Liver (tissue), 9 donors: ENCODE measurements around the gene CACNA1C. TPM values are rescaled to one million over a fixed set of nuclear protein-coding genes. Genes with fewer than 3 reads are reported as not detected.
A peak's percentile ranks its signal among the peaks of the same experiment; 100 is the strongest.

Source experiments
- DNase-seq: peaks from one replicate; pipeline ENCODE4 v3.0.0-alpha.2; 2017; ENCODE audit warnings: low spot score
- H3K27ac ChIP-seq, 2 donors: one replicate each; pipeline ENCODE4 v1.7.0; 2013; ENCODE audit warnings: inconsistent platforms in 2 of 2, low read length in 2 of 2, control low read depth in 1 of 2, low read depth in 1 of 2, mild to moderate bottlenecking in 1 of 2
- H3K27me3 ChIP-seq, 4 donors: one replicate each; pipeline versions ENCODE4 v1.6.1 to v1.7.0; 2013; ENCODE audit warnings: low read length in 3 of 4, inconsistent platforms in 1 of 4, mild to moderate bottlenecking in 1 of 4, moderate library complexity in 1 of 4; ENCODE audit not compliant: control insufficient read depth in 4 of 4, insufficient read depth in 4 of 4
- H3K36me3 ChIP-seq, 4 donors: one replicate each; pipeline versions ENCODE4 v1.6.1 to v1.7.0; 2013; ENCODE audit warnings: low read length in 3 of 4, mild to moderate bottlenecking in 3 of 4, low read depth in 1 of 4, moderate library complexity in 1 of 4; ENCODE audit not compliant: control insufficient read depth in 4 of 4, insufficient read depth in 3 of 4
- H3K4me1 ChIP-seq, 4 donors: one replicate each; pipeline versions ENCODE4 v1.6.1 to v1.7.0; 2013; ENCODE audit warnings: low read length in 3 of 4, mild to moderate bottlenecking in 3 of 4, moderate library complexity in 1 of 4; ENCODE audit not compliant: control insufficient read depth in 4 of 4, insufficient read depth in 4 of 4
- H3K4me3 ChIP-seq, 3 donors: one replicate each; pipeline versions ENCODE4 v1.6.1 to v1.7.0; 2013; ENCODE audit warnings: low read length in 3 of 3, control low read depth in 1 of 3, low read depth in 1 of 3, mild to moderate bottlenecking in 1 of 3
- H3K9ac ChIP-seq, 2 donors: one replicate each; pipeline ENCODE4 v1.7.0; 2013; ENCODE audit warnings: low read length in 2 of 2, mild to moderate bottlenecking in 2 of 2, moderate library complexity in 2 of 2, control low read depth in 1 of 2, low read depth in 1 of 2
- H3K9me3 ChIP-seq, 4 donors: one replicate each; pipeline versions ENCODE4 v1.6.1 to v1.7.0; 2013; ENCODE audit warnings: low read length in 3 of 4; ENCODE audit not compliant: control insufficient read depth in 4 of 4
- CTCF ChIP-seq: fragments of 150-350 bp; IDR thresholded peaks from 2 replicates; pipeline ENCODE4 v1.5.1; 2017; ENCODE audit warnings: improper control_type of control experiment, low read depth, low read length; ENCODE audit not compliant: missing input control
- EGR1 ChIP-seq, 2 donors: IDR thresholded peaks; 2 replicates each; pipeline ENCODE4 v1.6.1; 2016 to 2018; ENCODE audit warnings: antibody characterized with exemption in 2 of 2, low read depth in 2 of 2
- FOXA1 ChIP-seq: IDR thresholded peaks from 2 replicates; pipeline ENCODE4 v1.6.1; 2016; ENCODE audit warnings: antibody characterized with exemption
- FOXA2 ChIP-seq: IDR thresholded peaks from 2 replicates; pipeline ENCODE4 v1.6.1; 2016; ENCODE audit warnings: antibody characterized with exemption
- HNF4A ChIP-seq, 2 donors: conservative IDR thresholded peaks; 2 replicates each; pipeline ENCODE4 v1.6.1; 2016; ENCODE audit warnings: antibody characterized with exemption in 2 of 2, mild to moderate bottlenecking in 2 of 2
- JUND ChIP-seq, 2 donors: IDR thresholded peaks; 2 replicates each; pipeline ENCODE4 v1.6.1; 2016; ENCODE audit warnings: antibody characterized with exemption in 2 of 2
- NR2F2 ChIP-seq: IDR thresholded peaks from 2 replicates; pipeline ENCODE4 v1.6.1; 2016; ENCODE audit warnings: antibody characterized with exemption
- RXRA ChIP-seq, 2 donors: IDR thresholded peaks; 2 replicates each; pipeline ENCODE4 v1.6.1; 2017 to 2018; ENCODE audit warnings: antibody characterized with exemption in 2 of 2, mild to moderate bottlenecking in 1 of 2
- SP1 ChIP-seq: IDR thresholded peaks from 2 replicates; pipeline ENCODE4 v1.6.1; 2018; ENCODE audit warnings: antibody characterized with exemption, mild to moderate bottlenecking
- YY1 ChIP-seq: IDR thresholded peaks from 2 replicates; pipeline ENCODE4 v1.6.1; 2016; ENCODE audit warnings: antibody characterized with exemption, mild to moderate bottlenecking
- WGBS: extraction: QIAGEN DNeasy Blood & Tissue Kit; methylation state at CpG from one replicate; pipeline ENCODE4 v1.1.7; 2013; 5-methylcytosine and 5-hydroxymethylcytosine counted together
- polyA plus RNA-seq, 2 donors: library from polyadenylated mRNA; stranded (reverse) in 1 of 2; unstranded in 1 of 2; fragments of 200-250 nt in 1 of 2; fragments of >200 nt in 1 of 2; fragmentation: Nextera tagmentation in 1 of 2; extraction: Ambion mirVana in 1 of 2; gene quantifications; one replicate each; pipeline versions ENCODE4 v1.2.1 to v1.2.3, GENCODE V29; 2013 to 2015
- total RNA-seq, 2 donors: library from RNA; depleted of rRNA; stranded (reverse); fragments of >200 nt; gene quantifications; one replicate each; pipeline ENCODE4 v1.2.3, GENCODE V29; 2014
- TF ChIP-seq, protein P1 (sequence below): IDR thresholded peaks from 2 replicates; pipeline ENCODE4 v1.6.1; 2016; ENCODE audit warnings: antibody characterized with exemption
- TF ChIP-seq, protein P2 (sequence below): IDR thresholded peaks from 2 replicates; pipeline ENCODE4 v1.6.1; 2016; ENCODE audit warnings: antibody characterized with exemption
- TF ChIP-seq, protein P3 (sequence below): IDR thresholded peaks from 2 replicates; pipeline ENCODE4 v1.6.1; 2016; ENCODE audit warnings: antibody characterized with exemption, mild to moderate bottlenecking
- donor health status: healthy.
- donor health status: healthy.
- donor health status: healthy.
- donor health status: healthy.
- donor health status: healthy.

Gene CACNA1C
- total and polyA plus RNA-seq, 4 donors, result 0.23 to 1.9 (median 0.41) TPM

- TF ChIP-seq, protein P1, sequence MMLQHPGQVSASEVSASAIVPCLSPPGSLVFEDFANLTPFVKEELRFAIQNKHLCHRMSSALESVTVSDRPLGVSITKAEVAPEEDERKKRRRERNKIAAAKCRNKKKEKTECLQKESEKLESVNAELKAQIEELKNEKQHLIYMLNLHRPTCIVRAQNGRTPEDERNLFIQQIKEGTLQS, result no peak
- TF ChIP-seq FOXA2 (no peak), SP1 (peak; percentile 18)
These were observed 110.6 kb downstream of the CACNA1C start (continued) for GRCh38 chr12:2163177-2163941.

DNA sequence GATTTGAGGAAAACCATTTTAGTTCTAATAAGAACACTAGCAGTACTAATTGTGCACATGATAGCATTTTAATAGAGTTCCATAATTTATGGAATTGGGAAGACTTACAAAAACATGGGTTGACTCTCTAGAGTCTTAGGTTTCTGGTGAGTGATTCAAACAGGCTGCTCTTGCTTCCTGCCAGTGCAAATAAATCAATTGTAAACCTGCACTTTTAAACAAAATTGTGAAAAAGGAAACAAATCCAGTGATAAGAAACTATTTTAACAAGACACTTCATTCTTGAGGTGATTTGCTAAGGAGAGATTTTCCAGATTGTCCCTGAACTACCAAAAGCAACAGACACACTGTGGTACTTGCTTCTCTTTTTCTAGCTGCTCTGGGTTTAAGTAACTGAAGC is 112.2 kb downstream of the CACNA1C start:
- TF ChIP-seq EGR1 (IDR thresholded peaks at IDR 0.05; ENCODE audit: low read depth in 2 of 2) (no peak), FOXA1 (no peak), FOXA2 (no peak), RXRA (IDR thresholded peaks at IDR 0.05) (no peak), CTCF (no peak)
- TF ChIP-seq, protein P1, result no peak
- Histone ChIP-seq H3K27me3 (no peaks in the 10 kb centered on the region), H3K9ac (no peak overlapping the region), H3K4me1 (peaks cover 2 to 19% (median 9%) of the 10 kb centered on the region in 4 donors), H3K27ac (no peak overlapping the region), H3K36me3 (no peaks in the 10 kb centered on the region), H3K9me3 (peaks cover 0 to 7% (median 2%) of the 10 kb centered on the region in 4 donors), H3K4me3 (no peak overlapping the region)
- DNase-seq, result no peak

GRCh38 chr12:2165927-2166326 is 113.1 kb downstream of the CACNA1C start:
- no peak for DNase-seq
- Histone ChIP-seq H3K4me3 (no peak overlapping the region), H3K36me3 (no peaks in the 10 kb centered on the region), H3K9me3 (peaks cover 0 to 7% (median 2%) of the 10 kb centered on the region in 4 donors), H3K4me1 (peaks cover 2 to 20% (median 9%) of the 10 kb centered on the region in 4 donors), H3K27me3 (no peaks in the 10 kb centered on the region), H3K27ac (no peak overlapping the region), H3K9ac (no peak overlapping the region)
- TF ChIP-seq, protein P1, result no peak
- TF ChIP-seq, protein P2, sequence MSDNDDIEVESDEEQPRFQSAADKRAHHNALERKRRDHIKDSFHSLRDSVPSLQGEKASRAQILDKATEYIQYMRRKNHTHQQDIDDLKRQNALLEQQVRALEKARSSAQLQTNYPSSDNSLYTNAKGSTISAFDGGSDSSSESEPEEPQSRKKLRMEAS, result no peak
- TF ChIP-seq JUND (IDR thresholded peaks at IDR 0.05), result no peak
- TF ChIP-seq, protein P3, sequence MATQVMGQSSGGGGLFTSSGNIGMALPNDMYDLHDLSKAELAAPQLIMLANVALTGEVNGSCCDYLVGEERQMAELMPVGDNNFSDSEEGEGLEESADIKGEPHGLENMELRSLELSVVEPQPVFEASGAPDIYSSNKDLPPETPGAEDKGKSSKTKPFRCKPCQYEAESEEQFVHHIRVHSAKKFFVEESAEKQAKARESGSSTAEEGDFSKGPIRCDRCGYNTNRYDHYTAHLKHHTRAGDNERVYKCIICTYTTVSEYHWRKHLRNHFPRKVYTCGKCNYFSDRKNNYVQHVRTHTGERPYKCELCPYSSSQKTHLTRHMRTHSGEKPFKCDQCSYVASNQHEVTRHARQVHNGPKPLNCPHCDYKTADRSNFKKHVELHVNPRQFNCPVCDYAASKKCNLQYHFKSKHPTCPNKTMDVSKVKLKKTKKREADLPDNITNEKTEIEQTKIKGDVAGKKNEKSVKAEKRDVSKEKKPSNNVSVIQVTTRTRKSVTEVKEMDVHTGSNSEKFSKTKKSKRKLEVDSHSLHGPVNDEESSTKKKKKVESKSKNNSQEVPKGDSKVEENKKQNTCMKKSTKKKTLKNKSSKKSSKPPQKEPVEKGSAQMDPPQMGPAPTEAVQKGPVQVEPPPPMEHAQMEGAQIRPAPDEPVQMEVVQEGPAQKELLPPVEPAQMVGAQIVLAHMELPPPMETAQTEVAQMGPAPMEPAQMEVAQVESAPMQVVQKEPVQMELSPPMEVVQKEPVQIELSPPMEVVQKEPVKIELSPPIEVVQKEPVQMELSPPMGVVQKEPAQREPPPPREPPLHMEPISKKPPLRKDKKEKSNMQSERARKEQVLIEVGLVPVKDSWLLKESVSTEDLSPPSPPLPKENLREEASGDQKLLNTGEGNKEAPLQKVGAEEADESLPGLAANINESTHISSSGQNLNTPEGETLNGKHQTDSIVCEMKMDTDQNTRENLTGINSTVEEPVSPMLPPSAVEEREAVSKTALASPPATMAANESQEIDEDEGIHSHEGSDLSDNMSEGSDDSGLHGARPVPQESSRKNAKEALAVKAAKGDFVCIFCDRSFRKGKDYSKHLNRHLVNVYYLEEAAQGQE, result no peak
- no peak for TF ChIP-seq NR2F2
- no peak for TF ChIP-seq SP1
- TF ChIP-seq YY1, result no peak
- TF ChIP-seq HNF4A (conservative IDR thresholded peaks at IDR 0.05), result peak in 1 of 2 donors; percentile 8
- no peak for TF ChIP-seq CTCF
- 59% methylated on average over 3 of the region's 3 CpGs for WGBS
